Measurements from ENCODE around the gene FGD4. TPM values are rescaled to one million over a fixed set of nuclear protein-coding genes. Genes with fewer than 3 reads are reported as not detected.
A peak's percentile ranks its signal among the peaks of the same experiment; 100 is the strongest.

The FGD4 gene
- polyA plus RNA-seq, 1 donor from 2014 or later: 0.64 TPM

DNA sequence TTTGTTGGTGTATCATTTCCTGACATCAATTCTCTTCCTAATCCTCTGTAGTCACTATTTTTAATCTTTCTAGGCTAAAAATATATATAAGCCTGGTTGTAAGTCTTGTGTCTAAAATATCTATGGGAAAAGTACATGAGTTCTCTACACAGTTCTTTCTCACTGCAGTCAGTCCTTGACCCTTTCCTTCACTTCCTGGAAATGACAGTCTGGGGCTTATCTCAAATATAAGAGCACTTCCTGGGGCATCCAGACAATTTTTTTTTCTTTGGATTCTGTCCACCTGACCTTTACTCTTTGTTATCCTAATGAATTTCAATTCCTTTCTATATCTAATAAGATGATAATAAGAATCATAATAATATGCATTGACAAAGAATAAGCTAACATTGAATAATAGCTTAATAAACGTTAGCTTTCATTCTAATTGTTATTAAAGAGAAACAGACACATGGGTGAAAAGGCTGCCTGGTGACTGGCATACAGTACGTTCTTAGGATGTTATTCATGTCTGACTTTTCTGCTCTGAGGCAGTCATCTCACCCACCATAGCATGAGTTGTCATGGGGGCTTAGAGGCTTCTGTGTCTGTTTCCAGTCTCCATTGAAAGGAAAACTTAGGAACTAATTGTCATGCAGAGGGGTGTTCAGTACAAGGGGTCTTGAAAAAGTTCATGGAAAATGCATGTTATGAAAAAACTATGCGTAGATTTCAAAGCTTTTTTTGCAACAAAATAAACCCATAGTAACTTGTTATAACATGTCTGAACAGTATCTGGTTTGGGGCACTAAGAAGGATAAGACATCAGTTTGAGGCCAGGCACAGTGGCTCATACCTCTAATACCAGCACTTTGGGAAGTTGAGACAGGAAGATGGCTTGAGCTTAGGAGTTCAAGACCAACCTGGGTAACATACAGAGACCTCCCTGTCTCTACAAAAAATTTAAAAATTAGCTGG lies 213.6 kb downstream of the FGD4 start:
- Mint-ChIP-seq H3K4me3 (no peak overlapping the region), H3K4me1 (no peaks in the 10 kb centered on the region), H3K27me3 (no peaks in the 10 kb centered on the region), H3K36me3 (peaks cover 6% of the 10 kb centered on the region), H3K27ac (no peak overlapping the region), H3K9me3 (no peaks in the 10 kb centered on the region)

DNA sequence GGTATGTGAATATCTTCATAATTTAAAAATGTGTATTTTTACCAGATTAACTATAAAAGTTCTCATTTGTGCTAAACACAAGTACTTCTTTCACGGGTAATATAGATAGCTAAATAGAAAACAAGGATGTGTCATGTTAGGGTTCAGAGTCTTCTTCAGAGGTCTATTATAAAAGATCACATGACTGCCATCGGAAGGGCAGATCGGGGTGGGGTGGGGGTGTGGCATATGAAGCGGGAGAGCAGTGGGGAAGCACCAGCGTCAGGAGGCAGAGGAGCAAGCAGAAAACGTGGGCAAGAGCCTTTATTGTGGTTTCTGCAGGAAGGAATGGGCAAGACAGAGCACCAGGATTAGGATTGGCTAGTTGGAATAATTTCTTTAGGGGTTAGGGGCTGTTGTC lies 216.1 kb downstream of the FGD4 start:
- no peaks in the 10 kb centered on the region for H3K9me3 Mint-ChIP-seq
- no peak overlapping the region for H3K4me3 Mint-ChIP-seq
- no peaks in the 10 kb centered on the region for H3K27me3 Mint-ChIP-seq
- H3K27ac Mint-ChIP-seq: peak overlapping the region in 1 of 3 donors; percentile 35
- H3K4me1 Mint-ChIP-seq: no peaks in the 10 kb centered on the region
- peaks cover 4% of the 10 kb centered on the region for H3K36me3 Mint-ChIP-seq

DNA sequence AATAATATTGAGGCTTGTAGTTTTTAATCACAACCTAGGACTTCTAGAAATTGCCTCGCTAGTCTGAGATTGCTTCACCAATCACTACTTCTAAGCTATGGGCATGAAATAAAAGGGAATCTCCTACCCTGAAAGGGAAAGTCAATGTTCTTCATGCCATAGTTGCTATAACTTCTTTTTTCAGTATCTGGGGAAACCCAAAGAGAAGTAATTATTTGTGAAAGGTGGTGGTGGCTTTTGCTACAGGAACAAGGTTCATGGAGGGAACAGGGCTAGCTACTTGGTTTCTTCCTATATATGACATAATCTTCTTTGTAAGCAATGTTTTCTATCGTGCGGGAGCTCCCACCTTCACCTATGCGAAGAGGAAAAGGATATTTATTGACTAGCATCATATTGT lies 218.2 kb downstream of the FGD4 start:
- Mint-ChIP-seq H3K9me3 (no peaks in the 10 kb centered on the region), H3K27me3 (no peaks in the 10 kb centered on the region), H3K27ac (no peak overlapping the region), H3K4me3 (no peak overlapping the region), H3K36me3 (peaks cover under 1% of the 10 kb centered on the region), H3K4me1 (no peaks in the 10 kb centered on the region)

- H3K4me1 Mint-ChIP-seq: no peaks in the 10 kb centered on the region
- H3K4me3 Mint-ChIP-seq: no peak overlapping the region
- H3K27me3 Mint-ChIP-seq: no peaks in the 10 kb centered on the region
- no peak overlapping the region for H3K27ac Mint-ChIP-seq
- no peaks in the 10 kb centered on the region for H3K36me3 Mint-ChIP-seq
- no peaks in the 10 kb centered on the region for H3K9me3 Mint-ChIP-seq
These were observed 218.8 kb downstream of the FGD4 start for GRCh38 chr12:32618115-32618514.

DNA sequence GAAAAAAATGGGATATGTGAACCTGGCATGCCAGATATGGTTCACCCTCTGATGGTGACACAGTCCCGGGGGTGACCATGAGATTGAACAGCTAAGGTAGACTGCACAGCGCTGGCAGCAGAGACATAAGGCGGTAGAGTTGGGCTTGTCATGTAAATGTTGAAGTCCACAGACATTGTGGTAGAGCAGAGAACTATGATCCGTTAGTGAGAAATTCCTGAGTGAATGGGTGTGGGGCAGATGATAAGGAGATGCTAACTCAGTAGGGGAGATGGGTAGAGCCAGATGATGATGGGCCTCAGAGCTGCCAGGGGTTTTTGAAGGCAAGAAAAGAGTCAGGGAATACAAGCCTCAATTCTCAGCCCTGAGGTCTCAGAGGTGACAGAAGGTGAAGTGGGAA lies 228.6 kb downstream of the FGD4 start:
- peaks cover 9% of the 10 kb centered on the region for H3K36me3 Mint-ChIP-seq
- no peak overlapping the region for H3K27ac Mint-ChIP-seq

GRCh38 chr12:32641287-32641901 lies 242.0 kb downstream of the FGD4 start:
- H3K27me3 Mint-ChIP-seq: no peaks in the 10 kb centered on the region
- no peak overlapping the region for H3K4me3 Mint-ChIP-seq
- peaks cover 0 to 2% (median 0%) of the 10 kb centered on the region in 3 donors for H3K9me3 Mint-ChIP-seq
- H3K4me1 Mint-ChIP-seq: no peaks in the 10 kb centered on the region
- peaks cover 9% of the 10 kb centered on the region for H3K36me3 Mint-ChIP-seq
- no peak overlapping the region for H3K27ac Mint-ChIP-seq

More for the DNA sequence above, 228.6 kb downstream of the FGD4 start:
- peaks cover 0 to 3% (median 0%) of the 10 kb centered on the region in 3 donors for H3K9me3 Mint-ChIP-seq
- no peak overlapping the region for H3K4me3 Mint-ChIP-seq
- H3K4me1 Mint-ChIP-seq: no peaks in the 10 kb centered on the region
- no peaks in the 10 kb centered on the region for H3K27me3 Mint-ChIP-seq

DNA sequence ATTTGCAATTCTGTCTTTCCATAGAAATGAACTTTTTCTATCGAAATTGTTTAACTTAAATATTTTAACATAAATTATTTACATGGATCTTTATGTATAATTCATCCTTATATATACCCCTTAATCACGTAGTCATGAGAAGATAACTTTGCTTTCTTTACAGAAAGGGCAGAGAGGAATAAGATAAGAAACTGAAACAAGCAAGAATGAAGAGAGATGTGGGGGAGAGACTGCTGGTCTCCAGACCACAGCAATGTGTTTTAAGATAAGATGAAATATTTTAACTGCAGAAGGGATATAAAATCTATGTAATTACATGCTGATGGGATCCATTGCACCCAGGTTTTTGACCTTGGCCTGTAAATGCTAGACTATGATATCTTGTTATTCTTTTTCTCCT lies 245.1 kb downstream of the FGD4 start:
- no peaks in the 10 kb centered on the region for H3K9me3 Mint-ChIP-seq
- H3K27ac Mint-ChIP-seq: no peak overlapping the region
- peaks cover 7% of the 10 kb centered on the region for H3K36me3 Mint-ChIP-seq
- H3K4me1 Mint-ChIP-seq: no peaks in the 10 kb centered on the region
- H3K27me3 Mint-ChIP-seq: no peaks in the 10 kb centered on the region
- no peak overlapping the region for H3K4me3 Mint-ChIP-seq

DNA sequence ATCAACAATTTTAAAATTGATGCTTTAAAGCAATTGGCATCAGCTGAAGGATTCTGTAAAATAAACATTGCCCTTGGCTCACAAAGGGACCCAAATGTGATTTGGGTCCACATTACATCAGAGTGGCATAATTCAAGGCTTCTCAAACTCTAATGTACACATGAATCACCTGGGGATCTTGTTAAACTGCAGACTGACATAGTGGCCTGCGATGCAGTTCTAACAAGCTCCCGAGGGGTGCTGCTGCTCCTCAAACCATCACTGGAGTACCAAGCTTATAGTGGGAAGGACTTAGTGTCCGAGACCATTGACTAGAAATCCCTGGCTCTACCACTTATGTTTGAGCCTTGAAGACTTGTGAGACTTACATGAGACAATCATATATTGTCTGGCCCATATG lies 247.9 kb downstream of the FGD4 start:
- Mint-ChIP-seq H3K36me3 (peaks cover 5% of the 10 kb centered on the region), H3K9me3 (no peaks in the 10 kb centered on the region), H3K27ac (no peak overlapping the region), H3K4me1 (peaks cover 0 to 2% (median 0%) of the 10 kb centered on the region in 3 donors), H3K4me3 (no peak overlapping the region), H3K27me3 (no peaks in the 10 kb centered on the region)

- H3K27me3 Mint-ChIP-seq: no peaks in the 10 kb centered on the region
- H3K4me1 Mint-ChIP-seq: peaks cover 0 to 2% (median 0%) of the 10 kb centered on the region in 3 donors
- no peaks in the 10 kb centered on the region for H3K9me3 Mint-ChIP-seq
- peaks cover 2% of the 10 kb centered on the region for H3K36me3 Mint-ChIP-seq
- no peak overlapping the region for H3K4me3 Mint-ChIP-seq
- no peak overlapping the region for H3K27ac Mint-ChIP-seq
These were observed 251.2 kb downstream of the FGD4 start for GRCh38 chr12:32650508-32650907.

- no peak overlapping the region for H3K27ac Mint-ChIP-seq
- H3K9me3 Mint-ChIP-seq: no peaks in the 10 kb centered on the region
- H3K4me1 Mint-ChIP-seq: peaks cover 0 to 2% (median 0%) of the 10 kb centered on the region in 3 donors
These were observed 252.0 kb downstream of the FGD4 start for GRCh38 chr12:32651151-32651955.

DNA sequence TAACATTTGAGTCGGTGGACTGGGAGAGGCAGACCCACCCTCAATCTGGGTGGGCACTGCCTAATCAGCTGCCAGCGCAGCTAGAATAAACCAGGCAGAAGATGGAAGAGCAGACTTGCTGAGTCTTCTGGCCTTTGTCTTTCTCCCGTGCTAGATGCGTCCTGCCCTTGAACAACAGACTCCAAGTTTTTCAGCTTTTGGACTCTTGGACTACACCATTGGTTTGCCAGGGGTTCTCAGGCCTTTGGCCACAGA lies 252.5 kb downstream of the FGD4 start:
- Mint-ChIP-seq H3K27ac (no peak overlapping the region), H3K9me3 (no peaks in the 10 kb centered on the region), H3K4me3 (no peak overlapping the region), H3K27me3 (no peaks in the 10 kb centered on the region), H3K36me3 (peaks cover 2% of the 10 kb centered on the region), H3K4me1 (peaks cover 0 to 2% (median 0%) of the 10 kb centered on the region in 3 donors)

More at GRCh38 chr12:32651151-32651955, 252.0 kb downstream of the FGD4 start:
- H3K27me3 Mint-ChIP-seq: no peaks in the 10 kb centered on the region
- H3K4me3 Mint-ChIP-seq: no peak overlapping the region
- peaks cover 2% of the 10 kb centered on the region for H3K36me3 Mint-ChIP-seq

DNA sequence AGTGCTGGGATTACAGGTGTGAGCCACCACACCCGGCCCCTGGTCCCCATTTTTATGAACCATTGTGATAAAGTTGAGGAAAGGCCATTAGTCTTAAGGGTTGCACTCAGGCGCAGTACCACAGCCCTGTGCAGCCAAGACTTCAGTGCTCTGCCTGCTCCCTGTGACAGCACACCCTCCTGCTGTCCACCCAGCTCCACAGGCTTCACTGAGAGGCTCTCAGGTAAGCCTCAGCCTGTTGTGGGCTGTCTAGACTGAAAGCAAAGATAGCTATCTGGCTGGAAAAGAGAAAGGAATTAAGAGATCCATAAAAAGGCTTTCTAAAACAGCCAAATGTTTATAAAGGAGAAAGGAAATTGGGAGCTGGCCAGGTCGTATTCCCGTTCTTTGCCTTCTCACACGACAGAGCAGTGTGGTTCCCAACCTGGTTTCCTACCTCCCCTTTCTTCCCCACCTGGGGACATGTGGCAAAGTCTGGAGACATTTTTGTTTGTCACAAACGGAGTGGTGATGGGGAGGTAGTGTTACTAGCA lies 260.6 kb downstream of the FGD4 start:
- no peaks in the 10 kb centered on the region for H3K27me3 Mint-ChIP-seq
- no peak overlapping the region for H3K27ac Mint-ChIP-seq
- H3K4me1 Mint-ChIP-seq: peaks cover 0 to 5% (median 3%) of the 10 kb centered on the region in 3 donors
- H3K4me3 Mint-ChIP-seq: no peak overlapping the region
- no peaks in the 10 kb centered on the region for H3K9me3 Mint-ChIP-seq
- no peaks in the 10 kb centered on the region for H3K36me3 Mint-ChIP-seq

DNA sequence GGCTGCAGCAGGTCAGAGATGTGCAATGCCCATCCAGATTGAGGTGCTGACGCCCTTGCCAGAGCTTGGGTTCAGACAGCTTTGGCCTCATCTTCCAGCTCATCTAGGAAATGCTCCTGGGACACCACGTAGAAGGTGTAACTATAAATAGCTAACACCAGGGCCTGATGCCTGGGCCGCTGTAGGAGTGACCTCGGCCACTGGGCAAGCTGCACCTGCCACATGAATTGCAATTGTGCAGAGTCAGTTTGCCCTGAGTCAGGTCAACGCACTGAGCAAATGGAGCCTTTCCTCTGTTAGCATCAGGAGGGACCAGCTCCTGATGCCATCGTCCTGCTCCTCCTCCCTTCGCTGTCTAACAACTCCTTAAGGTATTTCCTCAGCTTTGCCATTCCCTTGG lies 262.3 kb downstream of the FGD4 start:
- Mint-ChIP-seq H3K36me3 (no peaks in the 10 kb centered on the region), H3K4me3 (no peak overlapping the region), H3K27ac (no peak overlapping the region), H3K27me3 (no peaks in the 10 kb centered on the region), H3K9me3 (no peaks in the 10 kb centered on the region), H3K4me1 (peaks cover 0 to 5% (median 3%) of the 10 kb centered on the region in 3 donors)

GRCh38 chr12:32662665-32663064 lies 263.3 kb downstream of the FGD4 start:
- H3K36me3 Mint-ChIP-seq: no peaks in the 10 kb centered on the region
- H3K27me3 Mint-ChIP-seq: no peaks in the 10 kb centered on the region
- H3K4me1 Mint-ChIP-seq: peaks cover 0 to 2% (median under 1%) of the 10 kb centered on the region in 3 donors
- no peak overlapping the region for H3K4me3 Mint-ChIP-seq
- no peak overlapping the region for H3K27ac Mint-ChIP-seq
- no peaks in the 10 kb centered on the region for H3K9me3 Mint-ChIP-seq

GRCh38 chr12:32666018-32666417 lies 266.7 kb downstream of the FGD4 start:
- Mint-ChIP-seq H3K27me3 (no peaks in the 10 kb centered on the region), H3K9me3 (peaks cover 0 to 5% (median 4%) of the 10 kb centered on the region in 3 donors), H3K36me3 (no peaks in the 10 kb centered on the region), H3K27ac (no peak overlapping the region), H3K4me3 (peak overlapping the region in 3 of 4 donors; percentile 13 to 41 (median 34)), H3K4me1 (no peaks in the 10 kb centered on the region)

All from IgD-negative memory B cell (primary cell).